ENCODE measurements around the gene KLRG1.

The KLRG1 gene

DNA sequence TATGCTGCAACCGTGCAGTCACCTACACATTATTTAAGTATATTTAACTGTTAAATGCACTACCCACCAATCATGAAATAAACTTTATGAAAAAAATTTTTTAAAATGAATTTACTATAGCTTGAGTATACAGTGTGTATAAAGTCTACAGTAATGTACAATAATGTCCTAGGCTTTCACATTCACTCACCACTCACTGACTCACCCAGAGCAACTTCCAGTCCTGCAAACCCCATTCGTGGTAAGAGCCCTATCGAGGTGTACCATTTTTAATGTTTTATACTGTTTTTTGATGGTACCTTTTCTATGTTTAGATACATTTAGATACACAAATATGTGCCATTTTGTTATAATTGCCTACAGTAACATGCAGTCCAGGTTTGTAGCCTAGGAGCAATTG, 48.1 kb downstream of the KLRG1 start:
- TF ChIP-seq POLR2AphosphoS5 (IDR thresholded peaks at IDR 0.05; ENCODE audit: low read depth): no peak
- no peak for TF ChIP-seq SPI1 (IDR thresholded peaks at IDR 0.05; ENCODE audit: borderline replicate concordance, low read depth)
- TF ChIP-seq, protein P1, sequence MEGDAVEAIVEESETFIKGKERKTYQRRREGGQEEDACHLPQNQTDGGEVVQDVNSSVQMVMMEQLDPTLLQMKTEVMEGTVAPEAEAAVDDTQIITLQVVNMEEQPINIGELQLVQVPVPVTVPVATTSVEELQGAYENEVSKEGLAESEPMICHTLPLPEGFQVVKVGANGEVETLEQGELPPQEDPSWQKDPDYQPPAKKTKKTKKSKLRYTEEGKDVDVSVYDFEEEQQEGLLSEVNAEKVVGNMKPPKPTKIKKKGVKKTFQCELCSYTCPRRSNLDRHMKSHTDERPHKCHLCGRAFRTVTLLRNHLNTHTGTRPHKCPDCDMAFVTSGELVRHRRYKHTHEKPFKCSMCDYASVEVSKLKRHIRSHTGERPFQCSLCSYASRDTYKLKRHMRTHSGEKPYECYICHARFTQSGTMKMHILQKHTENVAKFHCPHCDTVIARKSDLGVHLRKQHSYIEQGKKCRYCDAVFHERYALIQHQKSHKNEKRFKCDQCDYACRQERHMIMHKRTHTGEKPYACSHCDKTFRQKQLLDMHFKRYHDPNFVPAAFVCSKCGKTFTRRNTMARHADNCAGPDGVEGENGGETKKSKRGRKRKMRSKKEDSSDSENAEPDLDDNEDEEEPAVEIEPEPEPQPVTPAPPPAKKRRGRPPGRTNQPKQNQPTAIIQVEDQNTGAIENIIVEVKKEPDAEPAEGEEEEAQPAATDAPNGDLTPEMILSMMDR (IDR thresholded peaks at IDR 0.05; ENCODE audit: insufficient read depth, low read length): no peak
- TF ChIP-seq GABPA (IDR thresholded peaks at IDR 0.05; ENCODE audit: low read depth): no peak
- TF ChIP-seq, protein P2, sequence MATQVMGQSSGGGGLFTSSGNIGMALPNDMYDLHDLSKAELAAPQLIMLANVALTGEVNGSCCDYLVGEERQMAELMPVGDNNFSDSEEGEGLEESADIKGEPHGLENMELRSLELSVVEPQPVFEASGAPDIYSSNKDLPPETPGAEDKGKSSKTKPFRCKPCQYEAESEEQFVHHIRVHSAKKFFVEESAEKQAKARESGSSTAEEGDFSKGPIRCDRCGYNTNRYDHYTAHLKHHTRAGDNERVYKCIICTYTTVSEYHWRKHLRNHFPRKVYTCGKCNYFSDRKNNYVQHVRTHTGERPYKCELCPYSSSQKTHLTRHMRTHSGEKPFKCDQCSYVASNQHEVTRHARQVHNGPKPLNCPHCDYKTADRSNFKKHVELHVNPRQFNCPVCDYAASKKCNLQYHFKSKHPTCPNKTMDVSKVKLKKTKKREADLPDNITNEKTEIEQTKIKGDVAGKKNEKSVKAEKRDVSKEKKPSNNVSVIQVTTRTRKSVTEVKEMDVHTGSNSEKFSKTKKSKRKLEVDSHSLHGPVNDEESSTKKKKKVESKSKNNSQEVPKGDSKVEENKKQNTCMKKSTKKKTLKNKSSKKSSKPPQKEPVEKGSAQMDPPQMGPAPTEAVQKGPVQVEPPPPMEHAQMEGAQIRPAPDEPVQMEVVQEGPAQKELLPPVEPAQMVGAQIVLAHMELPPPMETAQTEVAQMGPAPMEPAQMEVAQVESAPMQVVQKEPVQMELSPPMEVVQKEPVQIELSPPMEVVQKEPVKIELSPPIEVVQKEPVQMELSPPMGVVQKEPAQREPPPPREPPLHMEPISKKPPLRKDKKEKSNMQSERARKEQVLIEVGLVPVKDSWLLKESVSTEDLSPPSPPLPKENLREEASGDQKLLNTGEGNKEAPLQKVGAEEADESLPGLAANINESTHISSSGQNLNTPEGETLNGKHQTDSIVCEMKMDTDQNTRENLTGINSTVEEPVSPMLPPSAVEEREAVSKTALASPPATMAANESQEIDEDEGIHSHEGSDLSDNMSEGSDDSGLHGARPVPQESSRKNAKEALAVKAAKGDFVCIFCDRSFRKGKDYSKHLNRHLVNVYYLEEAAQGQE (IDR thresholded peaks at IDR 0.05; ENCODE audit: insufficient replicate concordance, low read depth): no peak
- H3K27me3 ChIP-seq (ENCODE audit: insufficient read depth, poor library complexity, severe bottlenecking): no peaks in the 10 kb centered on the region
- no peak overlapping the region for H3K27ac ChIP-seq (replicated peaks)
- no peak for DNase-seq (ENCODE audit: low read depth in 1 of 2, low spot score in 1 of 2)
- H3K4me3 ChIP-seq (replicated peaks; ENCODE audit: insufficient read depth, low read length): no peak overlapping the region

DNA sequence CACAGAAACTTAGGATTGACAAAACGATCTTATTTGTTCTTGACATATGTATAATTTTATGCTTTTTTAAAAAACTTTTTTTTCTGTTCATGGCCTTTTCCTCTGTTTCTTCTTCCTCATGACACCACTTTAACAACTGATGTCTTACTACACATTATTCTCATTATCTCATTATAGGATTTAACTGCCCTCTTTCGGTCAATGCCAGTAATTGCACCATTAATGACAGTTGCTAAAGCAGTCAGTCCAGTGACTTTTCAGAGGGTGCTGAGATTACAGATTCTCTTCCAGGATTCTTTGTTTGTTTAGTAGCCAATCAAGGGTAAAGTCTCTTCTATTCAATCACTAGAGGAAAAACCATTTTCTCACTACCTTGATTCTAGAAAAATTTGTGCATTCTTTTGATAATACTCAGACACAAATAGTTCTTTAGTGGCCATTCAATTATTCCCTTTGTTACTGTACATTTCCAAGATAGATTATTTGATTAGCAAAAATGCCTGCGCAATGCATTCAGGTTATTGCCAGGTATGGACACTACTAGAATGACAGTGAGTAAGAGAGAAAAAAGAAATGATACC, 50.1 kb downstream of the KLRG1 start:
- TF ChIP-seq, protein P1 (IDR thresholded peaks at IDR 0.05; ENCODE audit: insufficient read depth, low read length): peak; percentile 20
- TF ChIP-seq, protein P2 (IDR thresholded peaks at IDR 0.05; ENCODE audit: insufficient replicate concordance, low read depth): no peak
- no peak for TF ChIP-seq SPI1 (IDR thresholded peaks at IDR 0.05; ENCODE audit: borderline replicate concordance, low read depth)
- TF ChIP-seq GABPA (IDR thresholded peaks at IDR 0.05; ENCODE audit: low read depth): no peak
- TF ChIP-seq POLR2AphosphoS5 (IDR thresholded peaks at IDR 0.05; ENCODE audit: low read depth): no peak
- Histone ChIP-seq H3K4me3 (replicated peaks; ENCODE audit: insufficient read depth, low read length) (no peak overlapping the region), H3K27ac (replicated peaks) (no peak overlapping the region), H3K27me3 (ENCODE audit: insufficient read depth, poor library complexity, severe bottlenecking) (no peaks in the 10 kb centered on the region)
- peak in 1 of 2 experiments; percentile 26 for DNase-seq (ENCODE audit: low read depth in 1 of 2, low spot score in 1 of 2)

- H3K27me3 ChIP-seq (ENCODE audit: insufficient read depth, poor library complexity, severe bottlenecking): no peaks in the 10 kb centered on the region
- no peak overlapping the region for H3K4me3 ChIP-seq (replicated peaks; ENCODE audit: insufficient read depth, low read length)
- DNase-seq (ENCODE audit: low read depth in 1 of 2, low spot score in 1 of 2): no peak
- TF ChIP-seq SPI1 (IDR thresholded peaks at IDR 0.05; ENCODE audit: borderline replicate concordance, low read depth): no peak
- TF ChIP-seq POLR2AphosphoS5 (IDR thresholded peaks at IDR 0.05; ENCODE audit: low read depth): no peak
- TF ChIP-seq, protein P1 (IDR thresholded peaks at IDR 0.05; ENCODE audit: insufficient read depth, low read length): no peak
- TF ChIP-seq, protein P2 (IDR thresholded peaks at IDR 0.05; ENCODE audit: insufficient replicate concordance, low read depth): no peak
- no peak for TF ChIP-seq GABPA (IDR thresholded peaks at IDR 0.05; ENCODE audit: low read depth)
- no peak overlapping the region for H3K27ac ChIP-seq (replicated peaks)
Measured at GRCh38 chr12:9040484-9041186, 51.3 kb downstream of the KLRG1 start.
